IMR-90 (cell line): Measurements from ENCODE around the gene BCAS4. TPM values are rescaled to one million over a fixed set of nuclear protein-coding genes. Genes with fewer than 3 reads are reported as not detected.

Experiments
- ATAC-seq: fragments of 200-7000 bp; cut with Tn5 transposase; 2 replicates; pipeline ENCODE4 v1.9.1; 2020; ENCODE audit warnings: low read depth, mild to moderate bottlenecking, moderate library complexity
- BruUV-seq: library from RNA; stranded (reverse); fragments of 400-500 nt; replicated peaks from 2 replicates; lab custom pipeline; 2021; lab: Mats Ljungman, UMichigan
- CTCF ChIA-PET: fragments of 300-600 bp; formaldehyde crosslinking; extraction: SDS; loops from one replicate; lab custom pipeline; 2021; ENCODE audit warnings: antibody characterized with exemption; lab: Yijun Ruan, JAX
- POLR2A ChIA-PET: fragments of 300-600 bp; sonication (Branson Sonifier 250); formaldehyde crosslinking; loops from one replicate; lab custom pipeline; 2022; ENCODE audit warnings: antibody characterized with exemption; ENCODE audit not compliant: unreplicated experiment; lab: Charles Lee
- DNase-seq: peaks from one replicate; pipeline ENCODE4 v3.0.0; 2013
- H2AFZ ChIP-seq: replicated peaks from 2 replicates; pipeline ENCODE3; 2013; ENCODE audit warnings: low read length, mild to moderate bottlenecking; ENCODE audit not compliant: poor library complexity
- H2AK5ac ChIP-seq: 2 replicates; pipeline ENCODE4 v1.6.1; 2013; ENCODE audit warnings: low read depth, low read length, inconsistent platforms
- H2AK9ac ChIP-seq: replicated peaks from 2 replicates; pipeline ENCODE3; 2013; ENCODE audit warnings: mild to moderate bottlenecking, low read depth, low read length, moderate library complexity; ENCODE audit not compliant: poor library complexity
- H2BK120ac ChIP-seq: 2 replicates; pipeline ENCODE4 v1.6.1; 2013; ENCODE audit warnings: low read depth, low read length, inconsistent platforms
- H2BK15ac ChIP-seq: 3 replicates; pipeline ENCODE4 v1.6.1; 2013; ENCODE audit warnings: low read depth, low read length, inconsistent platforms
- H2BK20ac ChIP-seq: 2 replicates; pipeline ENCODE4 v1.6.1; 2013; ENCODE audit warnings: low read depth, mild to moderate bottlenecking, inconsistent platforms, low read length, moderate library complexity
- H2BK5ac ChIP-seq: 2 replicates; pipeline ENCODE4 v1.6.1; 2013; ENCODE audit warnings: mild to moderate bottlenecking, low read depth, low read length, inconsistent platforms; ENCODE audit not compliant: poor library complexity, severe bottlenecking
- H3K14ac ChIP-seq: replicated peaks from 2 replicates; pipeline ENCODE4 v1.6.1; 2013; ENCODE audit warnings: low read depth, low read length, inconsistent platforms
- H3K18ac ChIP-seq: 2 replicates; pipeline ENCODE4 v1.6.1; 2013; ENCODE audit warnings: low read depth, low read length, control low read depth
- H3K23ac ChIP-seq: 2 replicates; pipeline ENCODE4 v1.6.1; 2013; ENCODE audit warnings: low read depth, low read length, inconsistent platforms
- H3K27ac ChIP-seq: 2 replicates; pipeline ENCODE4 v1.5.1; 2013; ENCODE audit warnings: mild to moderate bottlenecking, control low read depth, low read length; ENCODE audit not compliant: insufficient read depth
- H3K27me3 ChIP-seq: 2 replicates; pipeline ENCODE4 v1.6.1; 2013; ENCODE audit warnings: low read length; ENCODE audit not compliant: control insufficient read depth, insufficient read depth
- H3K36me3 ChIP-seq: 2 replicates; pipeline ENCODE4 v1.6.1; 2013; ENCODE audit warnings: low read length, mixed read lengths; ENCODE audit not compliant: control insufficient read depth, insufficient read depth
- H3K4ac ChIP-seq: 2 replicates; pipeline ENCODE4 v1.6.1; 2013; ENCODE audit warnings: low read depth, low read length, inconsistent platforms
- H3K4me1 ChIP-seq: 2 replicates; pipeline ENCODE4 v1.6.1; 2013; ENCODE audit warnings: low read length, mixed read lengths; ENCODE audit not compliant: control insufficient read depth, insufficient read depth
- H3K4me2 ChIP-seq: 2 replicates; pipeline ENCODE4 v1.6.1; 2013; ENCODE audit warnings: low read depth, mild to moderate bottlenecking, control low read depth, low read length, moderate library complexity
- H3K4me3 ChIP-seq: 2 replicates; pipeline ENCODE4 v1.5.1; 2013; ENCODE audit warnings: low read depth, mild to moderate bottlenecking, control low read depth, low read length, moderate library complexity; ENCODE audit not compliant: insufficient read depth
- H3K56ac ChIP-seq: 2 replicates; pipeline ENCODE4 v1.6.1; 2013; ENCODE audit warnings: low read length, inconsistent platforms; ENCODE audit not compliant: insufficient read depth; ENCODE audit errors: extremely low read depth
- H3K79me1 ChIP-seq, 2 experiments: 2 replicates each; pipeline ENCODE4 v1.6.1; 2013; ENCODE audit warnings: low read length in 2 of 2, inconsistent platforms in 1 of 2, low read depth in 1 of 2
- H3K9ac ChIP-seq: 2 replicates; pipeline ENCODE4 v1.6.1; 2013; ENCODE audit warnings: low read depth, low read length, control low read depth
- H3K9me1 ChIP-seq: 2 replicates; pipeline ENCODE4 v1.6.1; 2013; ENCODE audit warnings: low read length, inconsistent platforms; ENCODE audit not compliant: insufficient read depth
- H3K9me3 ChIP-seq: 2 replicates; pipeline ENCODE4 v1.6.1; 2013; ENCODE audit warnings: low read length; ENCODE audit not compliant: control insufficient read depth, insufficient read depth
- H4K20me1 ChIP-seq: 2 replicates; pipeline ENCODE4 v1.6.1; 2013; ENCODE audit warnings: low read length, inconsistent platforms; ENCODE audit not compliant: insufficient read depth
- H4K5ac ChIP-seq: 2 replicates; pipeline ENCODE4 v1.6.1; 2013; ENCODE audit warnings: mild to moderate bottlenecking, low read depth, low read length, control low read depth
- H4K8ac ChIP-seq, 2 experiments: 2 replicates each; pipeline ENCODE4 v1.6.1; 2013; ENCODE audit warnings: low read depth in 2 of 2, low read length in 2 of 2, control low read depth in 1 of 2, inconsistent platforms in 1 of 2
- H4K91ac ChIP-seq: 2 replicates; pipeline ENCODE4 v1.6.1; 2013; ENCODE audit warnings: low read depth, low read length, inconsistent platforms; ENCODE audit not compliant: insufficient read depth
- BHLHE40 ChIP-seq: fragments of 150-350 bp; IDR thresholded peaks from 2 replicates; pipeline ENCODE4 v1.6.1; 2016; ENCODE audit warnings: mild to moderate bottlenecking, low read depth, low read length
- CHD1 ChIP-seq: IDR thresholded peaks from 2 replicates; pipeline ENCODE4 v1.6.1; 2012; ENCODE audit warnings: low read depth, low read length, improper control_type of control experiment
- FOS ChIP-seq: fragments of 150-350 bp; IDR thresholded peaks from 2 replicates; pipeline ENCODE4 v1.6.1; 2016; ENCODE audit warnings: low read depth, low read length
- MAFK ChIP-seq: IDR thresholded peaks from 2 replicates; pipeline ENCODE4 v1.6.1; 2012; ENCODE audit warnings: low read depth, low read length, improper control_type of control experiment
- MXI1 ChIP-seq: IDR thresholded peaks from 2 replicates; pipeline ENCODE4 v1.6.1; 2012; ENCODE audit warnings: low read depth, mild to moderate bottlenecking, low read length, moderate library complexity, borderline replicate concordance
- NFE2L2 ChIP-seq: fragments of 150-350 bp; IDR thresholded peaks from 2 replicates; pipeline ENCODE4 v1.6.1; 2016; ENCODE audit warnings: low read depth, mild to moderate bottlenecking, low read length
- RFX5 ChIP-seq: IDR thresholded peaks from 2 replicates; pipeline ENCODE4 v1.8.0; 2012; ENCODE audit warnings: low read depth, mild to moderate bottlenecking, low read length, moderate library complexity
- USF2 ChIP-seq: fragments of 150-350 bp; IDR thresholded peaks from 2 replicates; pipeline ENCODE4 v1.6.1; 2017; ENCODE audit warnings: mild to moderate bottlenecking, antibody characterized with exemption, low read length, low read depth
- WGBS, 2 experiments: methylation state at CpG; one replicate each; pipeline versions ENCODE4 v1.1.5 to v1.1.7; 2013; ENCODE audit warnings: missing lambda C conversion rate in 2 of 2; ENCODE audit not compliant: insufficient read length in 1 of 2; ENCODE audit errors: extremely low coverage in 2 of 2; 5-methylcytosine and 5-hydroxymethylcytosine counted together
- dilution Hi-C: fragments of 300-500 bp; cut with HindIII; formaldehyde crosslinking; loops from one replicate; pipeline ENCODE4 v1.14.3; 2018; ENCODE audit warnings: low sequenced_read_pairs; ENCODE audit not compliant: unreplicated experiment
- in situ Hi-C: fragments of 300-500 bp; cut with MboI; formaldehyde crosslinking; loops from 3 replicates; pipeline ENCODE4 v1.14.3; 2019; ENCODE audit warnings: low sequenced_read_pairs, inconsistent platforms, mixed read lengths
- intact Hi-C: fragments of 100-400 bp; cut with micrococcal nuclease; formaldehyde crosslinking; loops from 2 replicates; pipeline ENCODE4 v1.10.0; 2022
- polyA plus RNA-seq, 3 experiments: library from polyadenylated mRNA; depleted of rRNA; stranded (reverse); fragments of >200 nt; gene quantifications; 2 replicates each; pipeline ENCODE4 v1.2.3, GENCODE V29; 2012; ENCODE audit warnings: low replicate concordance in 1 of 3
- total RNA-seq: library from RNA; depleted of rRNA; stranded (reverse); fragments of >200 nt; gene quantifications from 2 replicates; pipeline ENCODE4 v1.2.3, GENCODE V29; 2012
- TF ChIP-seq, protein P1 (sequence below): conservative IDR thresholded peaks from 2 replicates; pipeline ENCODE4 v1.5.1; 2012; ENCODE audit warnings: mild to moderate bottlenecking, low read depth, low read length, improper control_type of control experiment

The BCAS4 gene
- total and polyA plus RNA-seq, 2 of the 4 experiments (the other 2 are of a cell fraction), result 42.7 to 47.5 TPM

DNA sequence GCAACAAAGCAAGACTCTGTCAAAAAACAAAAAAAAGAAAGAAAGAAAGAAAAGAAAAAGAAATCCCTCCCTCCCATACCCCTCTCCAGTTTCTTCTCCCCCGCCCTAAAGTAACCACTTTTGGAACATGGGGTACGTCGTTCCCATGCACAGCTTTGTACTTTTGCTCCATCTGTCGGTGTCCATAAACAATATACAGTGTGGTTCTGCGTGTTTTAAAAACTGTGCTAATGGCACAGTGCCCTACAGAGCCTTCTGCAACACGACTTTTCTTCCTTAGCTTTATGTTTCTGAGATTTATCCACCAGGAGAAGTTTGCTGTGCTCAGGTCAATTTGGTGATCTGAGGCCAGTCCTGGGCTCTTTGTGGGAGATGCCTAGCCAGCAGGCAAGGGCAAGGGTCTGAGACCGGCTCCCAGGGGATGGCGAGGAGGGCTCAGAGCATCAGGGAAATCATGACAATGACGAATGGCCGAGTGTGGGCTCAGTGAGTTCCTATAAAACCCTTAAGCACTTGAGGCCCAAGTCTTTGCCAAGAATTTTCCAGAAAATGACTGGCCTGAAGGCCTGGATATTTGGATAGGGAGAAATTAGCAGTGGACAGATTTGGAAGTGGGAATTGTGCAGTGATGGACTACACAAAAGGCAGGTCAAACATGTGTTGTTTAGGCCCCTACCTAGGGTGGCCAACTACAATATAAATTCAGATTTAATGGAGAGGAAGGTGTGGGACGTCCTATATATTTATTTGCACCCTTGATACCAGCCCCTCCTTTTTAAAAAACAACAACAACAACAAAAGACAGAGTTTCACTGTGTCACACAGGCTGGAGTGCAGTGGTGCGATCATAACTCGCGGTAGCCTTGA lies 1.9 kb upstream of the BCAS4 start:
- POLR2A ChIA-PET, result interaction anchor here (0.6 to 0.7 kb wide), 3 partner anchors 138 to 508 kb away, joined by 4 to 5 read pairs (median 4); no protein-coding TSS in a partner anchor
- WGBS, 2 experiments, result no CpG with 5 or more reads among the region's 14 CpGs
- H4K20me1 ChIP-seq, result no peaks in the 10 kb centered on the region
- dilution Hi-C loops (no loop called here), in situ Hi-C loops (loop anchor here (10.0 kb wide), 1 partner anchor 532 kb away; no protein-coding TSS in a partner anchor), intact Hi-C loops (loop anchor here (5.0 kb wide), 1 partner anchor 514 kb away; no protein-coding TSS in a partner anchor)
- H2BK20ac ChIP-seq, result no peak overlapping the region; the same call in 1 of the 2 replicates
- no peak overlapping the region for H2BK5ac ChIP-seq
- H2BK15ac ChIP-seq, result no peak overlapping the region
- no peak overlapping the region for H3K56ac ChIP-seq
- peak overlapping the region; percentile 45; the same call in 1 of the 2 replicates for H3K4ac ChIP-seq
- 0 out of 2 replicates have a peak overlapping the region, but pooled peaks have one; percentile 4 for H2AK5ac ChIP-seq
- H3K14ac ChIP-seq, result no peak overlapping the region; the same call in 1 of the 2 replicates
- H3K9ac ChIP-seq, result no peak overlapping the region
- no TSS peak for BruUV-seq
- peaks cover 15 to 18% of the 10 kb centered on the region in 2 experiments for H3K79me1 ChIP-seq
- H2BK120ac ChIP-seq, result peak overlapping the region; percentile 32; the same call in 1 of the 2 replicates
- H3K23ac ChIP-seq, result no peak overlapping the region
- no peaks in the 10 kb centered on the region for H3K36me3 ChIP-seq
- no peak overlapping the region for H3K4me2 ChIP-seq
- H4K91ac ChIP-seq, result 0 out of 2 replicates have a peak overlapping the region, but pooled peaks have one; percentile 31
- DNase-seq, result no peak
- H3K4me3 ChIP-seq, result no peak overlapping the region
- ATAC-seq, result no peak
- H4K5ac ChIP-seq, result peak overlapping the region; percentile 34; the same call in 1 of the 2 replicates
- no peaks in the 10 kb centered on the region for H3K27me3 ChIP-seq
- CTCF ChIA-PET, result interaction anchor here (0.6 to 1.8 kb wide), 8 partner anchors 9 to 1205 kb away, joined by 3 to 6 read pairs (median 3); no protein-coding TSS in a partner anchor
- H3K27ac ChIP-seq, result no peak overlapping the region
- peaks cover 17% of the 10 kb centered on the region for H3K4me1 ChIP-seq
- H4K8ac ChIP-seq, result peak overlapping the region in 1 of 2 experiments; percentile 40; a peak in 1 of 4 replicates
- H3K18ac ChIP-seq, result no peak overlapping the region
- no peaks in the 10 kb centered on the region for H3K9me3 ChIP-seq
- H2AFZ ChIP-seq, result peak overlapping the region; percentile 73
- peak overlapping the region; percentile 44 for H2AK9ac ChIP-seq
- peaks cover 4% of the 10 kb centered on the region for H3K9me1 ChIP-seq
- no peak for TF ChIP-seq MXI1
- TF ChIP-seq, protein P1, sequence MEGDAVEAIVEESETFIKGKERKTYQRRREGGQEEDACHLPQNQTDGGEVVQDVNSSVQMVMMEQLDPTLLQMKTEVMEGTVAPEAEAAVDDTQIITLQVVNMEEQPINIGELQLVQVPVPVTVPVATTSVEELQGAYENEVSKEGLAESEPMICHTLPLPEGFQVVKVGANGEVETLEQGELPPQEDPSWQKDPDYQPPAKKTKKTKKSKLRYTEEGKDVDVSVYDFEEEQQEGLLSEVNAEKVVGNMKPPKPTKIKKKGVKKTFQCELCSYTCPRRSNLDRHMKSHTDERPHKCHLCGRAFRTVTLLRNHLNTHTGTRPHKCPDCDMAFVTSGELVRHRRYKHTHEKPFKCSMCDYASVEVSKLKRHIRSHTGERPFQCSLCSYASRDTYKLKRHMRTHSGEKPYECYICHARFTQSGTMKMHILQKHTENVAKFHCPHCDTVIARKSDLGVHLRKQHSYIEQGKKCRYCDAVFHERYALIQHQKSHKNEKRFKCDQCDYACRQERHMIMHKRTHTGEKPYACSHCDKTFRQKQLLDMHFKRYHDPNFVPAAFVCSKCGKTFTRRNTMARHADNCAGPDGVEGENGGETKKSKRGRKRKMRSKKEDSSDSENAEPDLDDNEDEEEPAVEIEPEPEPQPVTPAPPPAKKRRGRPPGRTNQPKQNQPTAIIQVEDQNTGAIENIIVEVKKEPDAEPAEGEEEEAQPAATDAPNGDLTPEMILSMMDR, result no peak
- no peak for TF ChIP-seq NFE2L2
- TF ChIP-seq RFX5, result no peak
- no peak for TF ChIP-seq CHD1
- no peak for TF ChIP-seq BHLHE40
- no peak for TF ChIP-seq USF2
- no peak for TF ChIP-seq FOS
- TF ChIP-seq MAFK, result no peak
